ENCODE data around the gene SLC26A8.

DNA sequence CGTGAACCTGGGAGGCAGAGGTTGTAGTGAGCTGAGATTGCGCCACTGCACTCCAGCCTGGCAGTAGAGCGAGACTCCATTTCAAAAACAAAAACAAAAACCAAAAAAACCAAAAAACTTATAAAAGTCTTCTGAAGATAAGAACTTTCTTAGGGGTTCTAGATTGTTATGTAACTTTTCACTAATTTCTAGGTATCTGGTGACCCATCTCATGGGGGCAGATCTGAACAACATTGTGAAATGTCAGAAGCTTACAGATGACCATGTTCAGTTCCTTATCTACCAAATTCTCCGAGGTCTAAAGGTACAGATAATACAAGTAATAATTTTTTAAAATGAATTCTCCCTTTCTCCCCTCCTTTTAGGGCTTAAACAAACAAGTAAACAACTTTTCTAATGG lies 48.2 kb upstream of the SLC26A8 start:
- TF ChIP-seq, protein P1, sequence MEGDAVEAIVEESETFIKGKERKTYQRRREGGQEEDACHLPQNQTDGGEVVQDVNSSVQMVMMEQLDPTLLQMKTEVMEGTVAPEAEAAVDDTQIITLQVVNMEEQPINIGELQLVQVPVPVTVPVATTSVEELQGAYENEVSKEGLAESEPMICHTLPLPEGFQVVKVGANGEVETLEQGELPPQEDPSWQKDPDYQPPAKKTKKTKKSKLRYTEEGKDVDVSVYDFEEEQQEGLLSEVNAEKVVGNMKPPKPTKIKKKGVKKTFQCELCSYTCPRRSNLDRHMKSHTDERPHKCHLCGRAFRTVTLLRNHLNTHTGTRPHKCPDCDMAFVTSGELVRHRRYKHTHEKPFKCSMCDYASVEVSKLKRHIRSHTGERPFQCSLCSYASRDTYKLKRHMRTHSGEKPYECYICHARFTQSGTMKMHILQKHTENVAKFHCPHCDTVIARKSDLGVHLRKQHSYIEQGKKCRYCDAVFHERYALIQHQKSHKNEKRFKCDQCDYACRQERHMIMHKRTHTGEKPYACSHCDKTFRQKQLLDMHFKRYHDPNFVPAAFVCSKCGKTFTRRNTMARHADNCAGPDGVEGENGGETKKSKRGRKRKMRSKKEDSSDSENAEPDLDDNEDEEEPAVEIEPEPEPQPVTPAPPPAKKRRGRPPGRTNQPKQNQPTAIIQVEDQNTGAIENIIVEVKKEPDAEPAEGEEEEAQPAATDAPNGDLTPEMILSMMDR (IDR thresholded peaks at IDR 0.05): no peak
- no peak for TF ChIP-seq POLR2AphosphoS5 (IDR thresholded peaks at IDR 0.05)

Measured in prostate gland (tissue), 2 donors.